NCI-H226 (cell line): ENCODE measurements around the gene KIRREL3.

Experiments used
- DNase-seq: peaks from one replicate; pipeline ENCODE4 v3.0.0-alpha.2; 2015

KIRREL3 gene

GRCh38 chr11:126901783-126902182, 98.8 kb downstream of the KIRREL3 start:
- DNase-seq, result no peak

DNA sequence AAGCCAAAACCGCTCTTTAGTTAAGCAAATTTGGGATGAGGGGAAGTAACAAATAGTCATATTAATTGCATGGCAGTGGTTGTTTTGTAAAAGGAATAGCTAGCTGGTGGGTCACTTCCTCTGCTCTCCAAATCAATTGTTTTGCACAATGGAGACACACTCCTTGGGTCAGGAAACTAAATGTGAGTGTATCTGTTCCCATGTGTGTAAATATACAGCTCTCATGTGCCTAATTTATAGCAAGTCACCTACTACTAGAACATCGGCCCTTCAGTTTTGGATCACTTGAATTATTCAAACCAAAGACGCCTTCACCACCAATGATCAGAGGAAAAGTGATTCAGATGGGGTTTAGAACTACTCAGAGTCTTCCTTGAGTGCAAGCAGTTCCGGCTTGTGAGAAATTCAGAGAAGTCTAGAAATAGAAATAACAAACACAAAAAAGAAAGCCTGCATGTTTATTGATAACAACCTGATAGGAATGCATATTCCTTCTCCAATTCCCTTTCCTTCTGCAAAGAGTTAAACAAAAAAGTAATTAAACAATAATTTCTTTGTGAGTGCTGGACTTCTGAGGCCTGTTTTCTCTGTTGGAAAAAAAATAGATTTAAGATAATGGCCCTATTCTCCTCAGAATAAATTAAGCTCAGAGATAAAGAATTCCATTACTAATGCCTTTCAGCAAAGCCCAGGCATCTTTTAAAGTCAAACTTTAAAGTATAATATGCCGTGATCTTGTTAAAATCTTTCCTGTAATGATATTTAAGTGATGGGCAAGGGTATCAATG, 100.4 kb downstream of the KIRREL3 start:
- DNase-seq, result no peak

GRCh38 chr11:126898802-126899201, 101.8 kb downstream of the KIRREL3 start:
- DNase-seq, result no peak

DNA sequence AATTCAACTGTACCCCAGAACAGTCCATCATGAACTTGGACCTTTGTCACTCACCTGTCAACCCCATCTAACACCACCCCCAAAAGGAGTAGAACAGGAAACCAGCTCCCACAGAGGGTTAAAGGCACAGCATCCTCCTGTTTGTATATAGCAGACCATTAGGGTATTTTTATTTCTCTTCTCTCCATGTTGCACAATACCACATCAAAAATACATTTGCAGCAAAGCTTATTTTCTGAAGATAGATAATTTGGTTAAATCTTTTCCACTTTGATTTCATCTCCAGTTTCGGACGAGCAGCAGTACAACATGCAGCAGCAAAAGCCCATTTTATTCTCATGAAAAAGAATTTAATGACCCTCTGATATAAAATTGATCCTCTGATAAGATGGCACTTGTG, 103.1 kb downstream of the KIRREL3 start:
- DNase-seq, result no peak

DNA sequence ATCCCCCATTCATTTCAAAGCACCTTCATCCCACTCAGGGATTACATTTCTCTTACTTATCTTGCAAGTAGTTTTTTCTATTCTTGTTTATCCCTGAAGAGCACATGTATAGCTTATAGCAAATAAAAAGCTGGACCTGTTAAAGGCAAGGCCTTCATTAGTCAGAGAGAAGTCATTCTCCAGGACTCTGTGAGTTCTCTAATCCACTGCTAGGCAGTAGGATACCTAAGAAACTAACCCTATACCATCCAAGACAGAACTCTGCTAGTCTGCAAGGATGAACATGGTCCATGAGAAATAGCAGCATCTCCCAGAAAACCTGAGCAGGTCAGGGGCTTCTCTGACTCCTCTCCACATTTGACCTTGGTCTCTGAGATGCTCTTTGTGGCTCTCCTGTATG, 104.5 kb downstream of the KIRREL3 start:
- DNase-seq, result no peak

GRCh38 chr11:126893796-126894195, 106.8 kb downstream of the KIRREL3 start:
- DNase-seq, result no peak

DNA sequence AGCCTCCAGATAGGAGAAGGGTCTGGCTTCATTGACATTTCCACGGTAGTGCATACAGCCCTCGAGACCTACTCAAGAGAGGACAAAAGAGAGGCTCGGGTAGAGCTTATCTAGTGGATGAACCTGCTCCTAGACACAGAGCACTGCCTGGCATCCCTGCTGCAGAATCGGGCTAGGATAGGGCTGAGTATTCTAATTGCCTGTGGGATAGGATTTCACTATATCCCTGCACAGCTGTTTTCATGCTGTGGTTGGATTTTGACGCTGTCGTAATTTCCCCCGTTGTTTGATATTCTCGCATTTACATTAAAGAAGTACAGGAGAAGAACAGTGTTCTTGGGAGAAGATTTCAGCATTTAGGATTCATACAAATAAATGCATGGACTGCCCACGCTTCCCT, 107.8 kb downstream of the KIRREL3 start:
- no peak for DNase-seq

DNA sequence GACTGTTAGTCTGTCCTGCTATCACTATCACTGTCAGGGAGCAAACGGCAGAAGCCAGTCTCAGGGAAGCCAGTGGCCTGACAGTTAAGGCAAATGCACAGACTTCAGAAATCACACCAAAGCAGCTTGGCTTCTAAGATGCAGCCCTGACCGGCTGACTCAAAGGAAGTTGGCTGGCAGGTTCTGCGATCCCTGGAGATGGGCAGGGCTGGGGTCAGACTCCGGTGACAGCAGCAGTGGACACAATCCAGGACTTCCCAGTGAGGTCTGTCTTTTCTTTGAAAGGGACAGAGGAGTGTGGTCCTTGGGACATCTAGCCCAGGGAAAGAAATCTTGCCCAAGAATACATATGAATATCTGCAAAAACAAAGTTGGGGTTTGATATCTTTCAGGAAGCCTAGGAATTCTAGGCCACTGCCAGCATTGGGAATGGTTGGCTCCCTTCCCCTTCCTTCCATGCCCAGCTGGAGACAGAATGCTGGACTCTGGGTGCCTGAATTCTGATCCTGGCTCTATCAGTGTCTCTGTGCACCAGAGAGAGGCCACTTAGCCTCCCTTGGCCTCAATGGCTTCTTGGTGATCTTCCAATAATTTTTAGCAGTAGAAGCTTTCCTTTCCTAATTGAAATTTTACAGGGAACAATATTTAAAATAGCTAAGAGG, 108.9 kb downstream of the KIRREL3 start:
- peak; percentile 12 for DNase-seq

DNA sequence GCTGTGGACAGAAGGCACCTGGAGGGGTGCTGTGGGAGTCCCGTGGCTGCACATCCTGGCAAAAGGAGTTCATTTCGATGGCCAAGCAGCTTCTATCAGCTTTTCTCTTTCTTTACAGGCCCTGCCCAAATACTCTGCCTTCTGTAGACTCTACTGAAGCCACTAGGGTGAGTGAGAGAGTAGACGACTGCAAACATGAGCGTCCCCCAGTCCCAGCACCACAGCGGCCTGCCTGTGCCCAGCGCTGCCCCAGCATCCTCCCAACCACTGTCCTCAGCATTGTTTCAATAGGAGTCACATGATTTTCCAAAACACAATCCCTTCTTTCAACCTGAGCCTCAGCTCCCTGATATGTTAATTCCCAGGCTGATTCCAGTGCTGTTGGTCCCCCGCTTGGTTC, 110.0 kb downstream of the KIRREL3 start:
- DNase-seq, result no peak

DNA sequence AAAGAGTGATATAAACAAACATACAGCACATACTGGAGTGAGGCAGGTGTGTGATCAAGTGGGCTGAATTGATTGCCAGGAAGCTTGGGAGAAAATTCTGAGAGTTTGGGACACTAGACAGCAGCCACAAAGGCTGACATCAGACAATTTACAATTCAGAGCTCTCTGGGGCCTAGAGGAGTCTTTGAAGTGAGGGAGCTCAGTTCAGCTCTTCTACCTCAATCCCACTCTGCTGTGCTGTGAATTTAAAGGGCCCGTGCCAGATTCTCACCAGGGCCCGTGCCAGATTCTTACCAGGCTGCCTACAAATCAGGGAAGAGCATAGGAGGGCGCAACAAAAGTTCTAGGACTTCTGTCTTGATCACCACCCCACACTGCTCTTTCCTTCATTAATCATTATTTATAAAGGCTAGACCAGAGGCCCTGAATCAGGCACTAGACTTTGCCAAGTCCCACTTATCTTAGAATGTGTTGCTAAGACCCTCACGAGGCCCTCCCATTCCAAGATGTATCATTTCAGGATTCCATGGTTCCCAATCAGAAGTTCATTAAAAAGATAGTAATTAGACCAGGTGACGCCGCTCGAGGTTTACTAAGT, 112.4 kb downstream of the KIRREL3 start:
- DNase-seq, result no peak

DNA sequence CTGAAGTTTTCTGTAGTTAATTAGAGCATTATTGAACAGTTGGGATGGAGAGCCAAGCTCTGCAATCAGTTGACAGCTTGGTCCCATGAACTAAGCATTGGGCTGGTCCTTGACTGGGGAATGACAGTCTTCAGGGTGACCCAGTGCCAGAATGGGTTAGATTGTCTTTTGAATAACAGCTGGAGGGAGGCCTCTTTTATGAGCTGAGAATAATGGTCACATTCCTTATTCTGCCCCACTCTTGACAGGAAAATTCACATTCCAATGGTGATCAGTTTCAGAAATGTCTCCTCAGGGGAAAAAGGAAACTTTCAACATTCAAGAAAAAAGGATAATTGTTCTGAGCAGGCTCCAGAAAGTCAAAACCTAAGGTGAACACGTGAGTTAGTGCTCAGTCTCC, 113.9 kb downstream of the KIRREL3 start:
- no peak for DNase-seq

DNA sequence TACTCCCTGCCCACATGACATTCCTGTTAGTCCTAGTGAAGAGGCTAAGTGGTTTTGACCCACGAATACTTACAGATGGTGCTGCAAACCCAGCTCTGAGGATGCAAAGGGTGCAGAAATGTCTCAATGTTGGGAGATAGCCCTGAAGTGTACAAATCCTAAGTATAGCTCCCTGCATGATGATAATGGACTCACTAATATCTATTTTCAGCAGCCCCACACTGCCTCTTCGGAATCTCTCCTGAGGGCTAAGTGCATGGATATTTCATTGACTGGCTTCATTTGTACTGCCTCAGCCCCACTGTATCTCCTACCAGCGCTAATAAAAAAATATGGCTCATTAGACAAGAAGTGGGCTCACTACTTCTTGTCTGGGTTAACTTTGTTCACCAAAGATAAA, 114.5 kb downstream of the KIRREL3 start:
- no peak for DNase-seq

- DNase-seq, result no peak
These were observed 116.0 kb downstream of the KIRREL3 start for GRCh38 chr11:126884594-126884993.

GRCh38 chr11:126884192-126884591, 116.4 kb downstream of the KIRREL3 start:
- no peak for DNase-seq

DNA sequence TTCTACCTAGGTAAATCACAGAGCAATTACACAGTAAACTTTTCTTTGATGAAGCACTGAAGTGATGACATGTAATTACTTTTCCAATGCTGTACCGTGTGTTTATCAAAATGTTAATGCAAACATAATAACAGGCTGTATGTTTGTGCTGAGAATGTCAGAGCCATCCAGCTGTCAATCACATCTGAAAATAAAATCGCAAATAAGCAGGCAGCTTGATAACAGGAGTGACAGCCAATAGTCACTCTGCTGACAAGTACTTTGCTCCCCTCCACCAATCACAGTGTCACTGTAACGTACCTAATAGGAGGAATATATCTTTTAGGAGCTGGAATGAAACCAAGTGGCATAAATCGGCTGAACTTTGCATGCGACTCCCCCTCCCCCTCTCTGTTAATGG, 119.7 kb downstream of the KIRREL3 start:
- DNase-seq, result no peak

GRCh38 chr11:126879516-126879915, 121.1 kb downstream of the KIRREL3 start:
- DNase-seq, result no peak

DNA sequence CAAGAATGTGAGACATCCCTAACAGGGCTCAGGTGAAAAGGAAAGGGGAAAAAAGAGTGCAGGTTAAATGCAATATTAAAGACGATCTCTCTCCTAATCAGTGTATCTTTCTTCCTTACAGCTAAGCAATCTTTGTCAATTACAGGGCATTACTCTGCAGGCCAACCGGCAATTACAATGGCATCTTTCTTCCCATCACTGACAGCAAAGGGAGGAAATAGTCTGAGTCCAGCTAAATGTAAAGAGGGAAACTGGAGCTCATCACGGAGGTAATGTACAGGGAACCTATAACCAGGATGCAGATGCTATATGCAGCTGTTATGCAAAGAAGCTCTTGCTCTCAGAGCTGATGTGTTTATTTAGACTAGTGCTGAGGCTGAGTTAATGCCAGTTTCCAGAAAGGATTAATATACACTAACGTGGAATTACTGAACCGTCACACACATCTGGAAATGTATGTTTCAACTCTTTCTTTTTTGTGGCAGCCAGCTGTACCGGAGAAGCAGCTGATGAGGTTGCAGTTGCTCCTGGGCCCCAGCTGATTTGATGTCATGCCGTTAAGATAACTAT, 121.6 kb downstream of the KIRREL3 start:
- no peak for DNase-seq

- no peak for DNase-seq
These were observed 125.7 kb downstream of the KIRREL3 start for GRCh38 chr11:126874831-126875230.

- DNase-seq, result no peak
These were observed 126.3 kb downstream of the KIRREL3 start for GRCh38 chr11:126874276-126874675.

DNA sequence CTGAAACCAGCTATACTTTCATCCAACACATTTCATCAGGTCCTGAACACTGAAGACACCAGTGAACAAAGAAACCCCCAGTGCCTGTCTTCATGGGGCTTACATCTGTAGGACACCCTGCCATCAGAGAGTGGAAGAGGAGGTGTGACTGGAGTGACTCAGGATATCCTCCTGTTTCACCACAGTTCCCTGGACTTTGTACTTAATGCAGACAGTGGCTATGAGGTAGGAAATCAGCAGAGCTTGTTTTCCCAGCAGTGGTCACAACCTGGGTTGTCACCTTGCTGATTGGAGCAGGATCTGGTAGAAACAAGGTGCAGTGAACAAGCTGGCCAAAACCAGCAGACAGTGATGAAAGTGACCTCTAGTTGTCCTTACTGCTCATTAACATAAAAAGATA, 128.8 kb downstream of the KIRREL3 start:
- DNase-seq, result no peak

DNA sequence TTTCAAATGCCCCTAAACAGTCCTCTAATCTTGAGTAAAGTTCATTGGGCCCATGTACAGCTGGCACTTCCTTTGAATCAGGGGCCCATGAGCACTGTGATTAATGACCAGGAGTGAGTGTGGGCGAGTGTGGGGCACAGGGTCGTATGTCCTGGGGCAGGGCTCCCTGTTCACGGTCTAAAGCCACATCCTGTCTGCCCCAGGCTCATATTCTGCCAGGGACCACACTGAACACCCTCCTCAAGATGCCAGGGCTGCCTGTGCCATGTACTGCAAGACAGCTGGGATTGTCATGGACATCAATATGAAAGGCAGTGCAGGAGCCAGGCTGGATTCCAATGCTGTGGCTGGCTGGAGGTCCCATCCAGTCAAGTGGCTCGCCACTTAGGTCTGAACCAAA, 130.5 kb downstream of the KIRREL3 start:
- DNase-seq, result no peak

DNA sequence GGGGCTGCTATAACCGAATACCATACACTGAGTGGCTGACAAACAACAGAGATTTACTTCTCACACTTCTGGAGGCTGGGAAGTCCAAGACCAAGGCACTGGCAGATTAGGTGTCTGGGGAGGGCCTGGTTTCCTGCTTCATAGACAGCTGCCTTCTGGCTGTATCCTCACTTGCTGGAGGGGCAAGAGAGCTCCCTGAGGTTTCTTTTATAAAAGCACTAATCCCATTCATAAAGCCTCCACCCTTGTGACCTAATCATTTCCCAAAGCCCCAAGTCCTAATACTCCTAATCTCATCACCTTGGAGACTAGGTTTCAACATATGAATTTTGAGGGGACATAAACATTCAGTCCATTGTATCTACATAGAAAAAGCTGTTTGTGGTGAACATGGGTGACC, 131.8 kb downstream of the KIRREL3 start:
- DNase-seq, result no peak

DNA sequence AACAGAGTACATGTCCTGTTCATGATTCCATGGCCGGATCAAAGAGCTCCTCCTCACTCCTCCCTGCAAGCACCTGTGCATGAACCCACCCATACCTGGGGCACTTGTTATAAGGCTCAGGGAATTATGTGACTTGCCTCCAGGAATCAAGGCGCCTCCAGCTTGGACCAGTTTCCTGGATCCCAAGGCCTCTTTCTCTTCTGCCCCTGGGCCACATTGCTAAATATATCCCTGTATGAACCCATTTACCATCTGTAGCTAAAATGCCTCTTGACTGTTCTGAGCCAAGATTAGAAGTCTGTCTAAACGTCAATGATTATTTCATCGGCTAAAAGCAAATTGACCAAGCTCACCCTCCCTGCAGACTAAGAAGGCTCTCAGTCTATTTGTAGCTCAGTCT, 135.6 kb downstream of the KIRREL3 start:
- DNase-seq, result no peak
